Bone marrow (tissue), 2 donors: Measurements from ENCODE around the gene SKIC8.

Experiments
- DNase-seq, 2 donors: peaks; one replicate each; lab custom pipeline; 2025; lab: John Stamatoyannopoulos, UW

The SKIC8 gene

DNA sequence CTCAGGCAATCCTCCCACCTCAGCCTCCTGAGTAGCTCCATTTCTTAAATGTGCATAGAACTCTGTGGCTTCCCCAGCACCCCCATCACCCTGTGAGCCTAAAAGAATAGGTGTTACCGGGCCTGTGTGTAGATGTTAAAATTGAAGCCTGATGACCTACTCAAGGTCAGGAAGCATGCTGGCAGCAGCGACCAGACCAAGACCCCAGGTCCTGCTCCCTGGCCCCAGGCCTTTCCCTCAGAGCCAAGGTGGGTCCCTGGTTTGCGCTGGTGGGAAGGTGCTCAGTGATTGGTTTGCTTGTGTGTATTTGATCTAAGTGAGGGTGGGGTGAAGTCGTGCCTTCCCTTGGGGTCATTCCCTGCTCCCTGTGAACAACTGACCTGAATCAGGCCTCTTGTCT is 22.4 kb upstream of the SKIC8 start:
- DNase-seq, result no peak

DNA sequence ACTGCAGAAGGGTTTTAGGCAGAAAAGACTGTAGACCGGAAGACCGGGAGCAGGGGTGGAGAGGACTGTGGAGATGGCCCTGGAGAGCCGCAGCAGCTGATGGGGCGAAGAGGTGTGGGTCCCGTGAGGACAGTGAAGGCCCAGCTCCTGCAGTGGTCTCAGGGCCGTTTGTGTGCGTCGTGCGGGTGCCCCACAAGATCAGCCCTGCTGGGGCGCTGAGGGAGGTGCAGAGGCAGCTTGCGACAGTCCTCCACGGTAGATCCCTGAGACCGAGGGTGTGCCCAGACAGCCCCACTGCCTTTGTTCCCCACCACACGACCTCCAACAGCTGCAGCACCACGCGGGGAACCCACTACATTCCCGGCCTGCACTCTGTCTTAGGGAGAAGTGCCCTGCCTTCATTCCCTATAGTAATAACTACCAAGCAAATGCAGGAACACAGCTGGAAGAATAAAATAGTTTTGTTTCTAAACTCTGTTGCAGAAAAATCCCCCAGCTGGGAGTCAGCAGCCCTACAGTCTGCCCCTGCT is 21.7 kb upstream of the SKIC8 start:
- no peak for DNase-seq

DNA sequence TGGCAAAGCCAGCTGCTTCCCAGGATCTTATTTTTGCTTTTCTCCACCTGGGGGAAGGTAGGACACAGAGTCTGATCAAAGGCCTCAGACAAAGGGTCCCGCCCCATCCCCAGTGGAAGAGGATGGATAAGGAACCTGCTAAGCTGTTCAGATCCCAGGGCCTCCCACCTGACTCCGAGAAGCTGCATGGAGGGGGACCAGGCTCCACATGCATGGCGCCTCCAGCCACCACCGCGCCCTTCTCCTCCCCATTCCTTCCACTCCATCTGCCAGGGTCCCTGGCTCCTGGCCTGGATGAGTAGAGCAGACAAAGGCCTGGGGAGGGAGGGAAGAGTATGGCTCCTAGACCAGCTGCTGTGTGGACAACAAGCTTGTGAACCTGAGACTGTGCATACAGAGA is 20.8 kb upstream of the SKIC8 start:
- DNase-seq, result no peak

DNA sequence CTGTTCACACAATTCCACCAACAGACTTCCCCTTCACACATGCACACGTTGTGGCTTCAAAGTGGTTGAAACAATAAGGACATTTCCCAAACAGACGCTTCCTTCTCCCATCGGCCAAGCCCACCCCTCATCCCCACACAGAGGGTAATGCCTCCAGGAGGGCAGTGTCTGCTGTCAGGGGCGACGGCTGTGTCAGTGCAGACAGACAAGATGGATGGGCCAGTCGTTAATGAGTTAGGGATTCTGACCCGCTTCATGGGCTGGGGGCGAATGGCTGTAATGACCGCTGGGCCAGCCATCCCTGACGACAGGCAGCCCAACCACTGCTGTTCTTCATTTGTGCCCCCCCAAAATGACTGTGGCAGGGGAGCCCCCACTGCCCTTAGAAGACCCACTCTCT is 20.2 kb upstream of the SKIC8 start:
- DNase-seq, result no peak

DNA sequence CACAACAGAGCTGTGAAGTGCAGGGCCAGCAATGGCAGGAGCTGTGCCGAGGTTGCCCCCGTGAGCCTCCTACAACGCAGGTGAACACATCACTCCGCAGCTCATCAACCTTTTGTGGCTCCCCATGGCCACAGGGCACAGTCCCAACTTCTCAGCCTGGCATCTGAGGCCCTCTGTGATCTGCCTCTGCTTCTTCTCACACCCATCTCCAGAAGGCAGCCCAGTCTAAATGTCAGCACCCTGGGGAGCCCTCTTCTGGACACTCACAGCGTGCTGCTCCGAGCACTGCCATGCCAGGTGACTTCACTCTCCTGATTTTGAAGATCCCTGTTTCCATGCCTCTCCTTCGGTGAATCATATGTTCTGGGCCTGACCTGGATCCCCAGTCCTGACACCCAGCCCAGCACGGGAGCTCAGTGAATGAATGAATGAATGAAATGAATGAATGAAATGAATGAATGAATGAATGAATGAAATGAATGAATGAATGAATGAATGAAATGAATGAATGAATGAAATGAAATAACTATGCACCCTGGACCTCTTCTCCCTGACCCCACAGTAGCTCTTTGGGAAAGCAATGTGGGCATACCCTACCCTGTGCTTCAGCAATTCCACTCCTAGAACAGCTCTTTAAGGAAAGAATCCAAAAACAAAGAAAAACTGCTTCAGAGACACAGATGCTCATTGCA is 17.9 kb upstream of the SKIC8 start:
- no peak for DNase-seq

DNA sequence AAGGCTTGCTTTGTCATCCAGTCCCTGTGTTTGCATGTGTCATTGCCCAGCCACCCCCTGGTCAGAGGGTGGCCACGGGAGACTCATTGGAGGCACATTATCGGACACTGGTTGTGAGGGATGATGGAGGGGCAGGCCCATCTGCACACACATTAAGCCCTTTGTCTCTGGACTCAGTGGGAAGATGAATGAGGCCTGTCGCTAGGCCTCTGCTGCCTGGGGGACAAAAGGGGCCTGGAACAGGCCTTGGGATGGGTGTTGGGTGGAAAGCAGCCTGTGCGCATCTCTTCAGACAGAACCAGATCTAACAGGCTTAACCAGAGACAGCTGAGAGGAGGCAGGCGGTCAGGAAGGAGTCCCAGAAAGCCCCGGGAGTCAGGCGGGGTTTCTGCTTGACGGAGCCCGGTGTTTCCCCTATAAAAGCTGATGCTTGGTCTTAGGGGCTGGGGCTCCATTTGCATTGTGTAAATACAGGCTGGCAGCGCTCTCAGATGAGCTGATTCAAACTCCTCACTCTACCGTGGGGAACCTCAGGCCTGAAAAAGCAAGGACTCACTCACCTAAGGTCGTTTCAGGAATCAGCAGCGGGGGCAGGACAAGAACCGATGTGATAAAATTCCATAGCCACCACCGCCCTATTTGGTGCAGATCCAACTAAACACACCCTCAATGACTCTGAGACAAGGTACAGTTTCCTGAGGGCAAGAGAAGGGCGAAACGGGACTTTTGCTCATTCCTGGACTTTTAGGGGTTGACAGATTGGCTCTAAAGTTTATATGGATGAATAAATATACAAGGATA is 17.1 kb upstream of the SKIC8 start:
- no peak for DNase-seq

DNA sequence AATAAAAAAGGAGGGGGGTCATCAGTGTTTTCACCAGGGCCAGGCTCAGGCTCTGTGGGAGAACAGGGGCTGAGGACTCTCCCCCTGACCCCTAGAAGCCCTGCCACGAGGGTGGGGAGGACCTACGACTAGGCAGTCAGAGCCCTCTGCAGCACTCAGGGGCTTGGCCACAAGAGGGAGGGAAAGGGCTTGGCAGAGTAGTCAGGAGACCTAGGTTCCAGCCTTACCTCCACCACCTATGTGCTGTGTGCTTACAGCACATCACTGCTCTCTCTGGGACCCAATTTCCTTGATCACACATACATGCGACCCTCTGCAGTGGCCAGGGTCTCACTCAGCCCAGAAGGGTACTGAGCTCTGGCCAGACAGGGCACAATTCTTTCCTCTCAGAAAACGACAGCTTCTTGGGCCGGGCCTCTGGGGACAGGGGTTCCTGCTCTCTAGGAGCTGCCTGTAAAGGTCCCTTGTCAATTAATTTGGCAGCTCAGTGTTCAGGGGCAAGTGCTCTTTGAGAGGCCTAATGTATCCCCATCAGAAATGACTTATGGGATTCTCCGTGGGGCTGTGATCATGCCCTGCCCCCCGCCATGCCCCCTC is 16.4 kb upstream of the SKIC8 start:
- no peak for DNase-seq

DNA sequence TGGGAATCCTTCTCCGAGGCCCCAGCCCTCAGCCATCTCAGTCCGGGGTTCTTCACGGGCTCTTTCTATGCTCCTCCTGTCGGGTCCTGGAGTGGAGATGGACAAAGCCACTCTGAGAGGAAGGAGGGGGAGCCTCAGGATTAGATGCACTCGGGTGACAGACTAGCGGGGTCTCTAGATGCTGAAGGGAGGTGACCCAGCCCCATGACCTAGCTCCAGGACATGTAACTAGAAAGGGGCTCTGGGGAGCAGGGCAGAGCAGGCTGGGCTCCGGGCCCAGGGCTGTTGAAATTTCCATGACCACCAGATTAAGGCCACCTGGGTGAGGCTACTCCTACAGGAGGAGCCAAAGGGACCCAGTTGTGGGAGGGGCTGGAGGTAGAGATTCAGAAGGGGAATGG is 14.8 kb upstream of the SKIC8 start:
- no peak for DNase-seq

DNA sequence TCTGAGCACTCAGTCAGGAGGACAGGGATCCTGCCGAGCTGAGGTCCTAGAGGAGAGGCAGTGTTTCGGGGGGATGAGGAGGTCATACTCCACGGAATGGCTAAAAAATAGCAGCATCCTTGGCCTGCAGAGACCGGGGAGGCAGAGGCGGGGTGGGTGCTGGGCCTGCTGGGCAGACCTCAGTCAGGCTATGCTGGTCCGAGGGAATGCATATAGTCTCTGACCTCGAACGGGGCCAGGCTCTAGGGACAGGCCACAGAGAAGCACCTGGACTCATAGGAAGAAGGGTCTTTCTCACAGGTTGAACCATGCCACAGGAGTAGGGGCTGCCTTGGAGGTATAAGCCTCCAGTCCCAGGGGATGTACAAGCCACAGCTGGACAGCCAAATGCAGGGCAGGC is 14.0 kb upstream of the SKIC8 start:
- DNase-seq, result no peak

DNA sequence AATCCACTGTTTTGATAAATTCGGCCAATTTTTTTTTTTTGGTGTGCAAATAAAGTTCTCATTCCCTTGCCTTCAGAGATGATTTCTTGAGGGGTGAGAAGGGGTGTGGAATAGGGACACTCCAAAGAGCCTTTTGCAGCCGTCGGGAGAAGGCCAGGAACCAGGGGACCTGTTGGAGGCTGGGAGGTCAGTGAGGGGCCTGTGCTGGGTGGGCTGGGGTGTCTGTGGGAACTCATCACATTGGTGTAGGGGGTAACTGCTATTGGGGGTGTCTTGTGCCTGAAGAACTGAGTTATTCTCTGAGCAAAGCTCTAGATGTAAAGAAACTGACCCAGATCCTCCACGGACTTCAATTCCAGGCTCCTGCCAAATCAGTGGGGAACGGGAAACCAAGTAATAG is 13.5 kb upstream of the SKIC8 start:
- no peak for DNase-seq

DNA sequence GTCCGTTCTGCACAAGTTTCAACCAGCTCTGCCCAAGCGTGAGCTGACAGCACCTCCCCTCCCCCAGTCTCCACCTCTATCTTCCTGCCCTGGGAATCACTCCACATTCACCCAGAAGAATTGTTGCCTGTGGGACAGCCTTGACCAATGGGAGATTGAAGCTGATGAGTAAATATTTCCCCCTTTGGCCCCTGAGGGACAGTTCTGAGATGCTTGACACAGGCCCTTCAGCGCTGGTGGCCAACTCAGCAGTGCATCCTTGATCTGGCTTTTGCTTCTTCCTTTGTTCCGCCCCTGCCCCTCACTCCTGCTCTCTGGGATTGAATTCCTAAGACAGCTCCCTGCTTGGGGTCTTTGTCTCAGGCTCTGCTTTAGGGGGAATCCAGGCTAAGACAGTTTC is 13.1 kb upstream of the SKIC8 start:
- no peak for DNase-seq

DNA sequence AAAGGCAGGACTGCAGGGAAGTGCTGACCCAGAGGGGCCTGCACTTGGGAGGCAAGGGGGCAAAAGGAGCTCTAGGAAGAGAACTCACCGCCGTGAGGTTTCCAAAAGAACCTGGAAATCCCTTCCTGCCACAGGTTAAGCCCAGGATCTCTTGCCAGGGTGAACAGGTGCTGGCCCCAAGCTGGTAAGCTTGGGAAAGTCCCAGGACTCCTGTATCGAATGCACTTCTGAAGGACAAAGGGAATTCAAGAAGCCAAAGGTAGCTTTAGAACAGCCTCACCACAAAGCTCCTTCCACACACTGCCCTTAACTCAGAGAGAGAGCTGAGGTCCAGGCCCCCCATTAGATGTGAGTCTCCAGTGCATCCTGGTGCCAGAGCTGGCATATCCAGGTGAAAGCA is 11.9 kb upstream of the SKIC8 start:
- DNase-seq, result no peak

DNA sequence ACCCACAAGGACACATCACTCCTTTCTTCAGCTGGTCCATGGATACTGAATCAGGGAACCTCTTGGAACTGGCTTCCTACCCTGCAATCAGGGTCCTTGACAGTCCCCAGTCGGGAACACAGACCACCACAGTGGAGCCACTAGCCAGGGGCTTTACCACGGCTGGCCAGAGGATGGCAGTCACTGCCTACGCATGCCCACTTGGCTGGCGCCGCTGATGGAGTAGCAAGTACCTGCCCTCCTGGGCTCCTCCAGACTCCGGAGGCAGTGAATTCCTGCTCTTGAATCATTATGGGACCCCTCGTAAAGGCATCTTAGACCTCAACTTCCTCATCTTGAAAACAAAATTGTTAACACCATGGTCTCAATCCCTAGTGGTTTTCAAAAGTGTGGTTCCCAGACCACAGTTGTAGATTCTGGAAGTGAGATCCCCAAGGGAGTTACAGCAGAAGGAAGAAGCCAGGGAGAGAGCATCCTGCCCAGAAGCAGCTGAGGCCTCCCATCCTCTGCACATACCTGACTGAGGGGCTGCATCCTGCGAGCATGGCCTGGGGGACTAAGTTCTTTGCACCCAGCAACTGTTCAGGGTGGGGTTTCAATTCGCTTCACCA is 9.1 kb upstream of the SKIC8 start:
- peak; percentile 22 to 51 for DNase-seq

DNA sequence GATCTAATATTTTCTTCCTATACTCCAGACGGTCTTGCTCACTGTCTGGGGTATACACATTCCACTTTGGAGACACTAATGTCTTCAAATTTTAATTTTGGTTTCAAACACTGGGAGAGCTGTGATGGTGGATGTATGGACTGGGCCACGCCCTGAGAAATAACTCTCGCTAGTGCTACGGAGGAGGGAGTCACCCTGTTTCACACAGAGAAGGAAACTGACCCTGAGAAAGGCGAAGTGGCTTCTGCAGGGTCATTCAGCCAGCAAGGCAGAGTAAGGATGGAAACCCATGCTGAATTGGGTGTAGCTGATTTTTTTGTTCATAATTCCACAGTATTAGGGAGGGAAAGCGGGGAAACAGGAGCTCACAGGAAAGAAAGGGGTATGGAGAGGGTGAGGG is 8.6 kb upstream of the SKIC8 start:
- no peak for DNase-seq

DNA sequence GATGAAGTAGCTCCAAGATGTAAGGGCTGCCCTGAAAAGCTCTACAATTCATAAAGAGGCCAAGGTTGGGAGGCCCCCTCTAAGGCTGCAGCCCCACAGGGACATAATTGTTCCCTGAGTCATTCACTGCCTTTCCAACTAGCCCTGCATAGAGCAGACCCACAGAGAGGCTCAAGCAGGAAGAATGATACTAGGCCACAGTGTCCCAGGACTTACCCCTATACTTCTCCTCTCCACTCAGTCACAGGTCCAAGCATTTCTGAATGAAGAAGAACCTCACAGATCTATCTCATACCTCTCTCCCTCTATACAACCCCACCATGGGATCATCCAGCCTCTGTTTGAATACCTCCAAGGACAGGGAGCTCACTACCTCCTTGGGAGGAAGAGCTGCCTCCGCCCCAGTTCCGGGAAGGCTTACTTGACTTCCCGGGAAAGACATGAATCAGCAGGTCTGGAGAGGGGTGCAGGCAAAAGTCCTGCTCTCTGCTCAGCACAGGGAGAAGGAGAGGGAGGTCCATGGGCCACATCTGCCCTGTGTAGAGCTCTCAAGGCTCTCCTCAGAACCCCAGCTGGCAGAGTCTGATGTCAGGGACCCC is 6.9 kb upstream of the SKIC8 start:
- no peak for DNase-seq

DNA sequence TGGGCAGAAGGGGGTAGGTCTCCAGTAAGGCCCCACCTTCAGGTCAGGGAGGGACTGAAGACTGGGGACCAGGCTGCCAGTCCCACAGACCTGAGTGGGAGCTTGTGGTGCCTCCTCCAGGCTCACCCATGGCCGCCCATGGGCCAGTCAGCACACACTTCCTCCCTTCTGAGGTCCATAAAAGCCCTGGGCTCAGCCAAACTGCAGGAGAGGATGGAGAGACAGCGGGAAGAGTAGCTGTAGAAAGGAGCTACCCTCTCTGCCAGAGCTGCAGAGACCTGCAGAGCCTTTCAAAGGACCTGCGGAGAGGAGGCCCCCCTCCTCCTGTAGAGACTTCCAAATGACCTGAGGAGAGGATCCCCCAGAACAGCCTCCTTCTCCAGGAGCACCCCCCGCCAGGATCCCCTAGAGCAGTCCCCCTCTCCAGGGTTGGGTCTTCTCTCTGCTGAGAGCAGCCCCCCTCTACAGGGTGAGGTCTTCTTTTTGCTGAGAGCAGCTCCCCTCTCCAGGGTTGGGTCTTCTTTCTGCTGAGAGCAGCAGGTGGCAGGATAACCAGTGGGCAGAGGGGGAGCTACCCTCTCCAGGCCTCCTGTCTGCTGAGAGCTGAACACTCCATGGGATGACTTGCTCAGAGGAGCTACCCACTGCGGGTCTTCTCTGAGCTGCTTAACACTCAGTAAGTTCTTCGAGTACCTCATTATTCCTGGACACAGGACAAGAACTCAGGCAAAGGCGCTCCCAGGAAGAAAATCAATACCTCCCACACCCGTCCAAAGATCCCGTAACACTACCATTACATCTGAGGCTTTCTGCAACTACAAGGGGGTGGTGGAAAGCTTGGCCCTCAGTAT is 5.0 kb upstream of the SKIC8 start:
- no peak for DNase-seq

DNA sequence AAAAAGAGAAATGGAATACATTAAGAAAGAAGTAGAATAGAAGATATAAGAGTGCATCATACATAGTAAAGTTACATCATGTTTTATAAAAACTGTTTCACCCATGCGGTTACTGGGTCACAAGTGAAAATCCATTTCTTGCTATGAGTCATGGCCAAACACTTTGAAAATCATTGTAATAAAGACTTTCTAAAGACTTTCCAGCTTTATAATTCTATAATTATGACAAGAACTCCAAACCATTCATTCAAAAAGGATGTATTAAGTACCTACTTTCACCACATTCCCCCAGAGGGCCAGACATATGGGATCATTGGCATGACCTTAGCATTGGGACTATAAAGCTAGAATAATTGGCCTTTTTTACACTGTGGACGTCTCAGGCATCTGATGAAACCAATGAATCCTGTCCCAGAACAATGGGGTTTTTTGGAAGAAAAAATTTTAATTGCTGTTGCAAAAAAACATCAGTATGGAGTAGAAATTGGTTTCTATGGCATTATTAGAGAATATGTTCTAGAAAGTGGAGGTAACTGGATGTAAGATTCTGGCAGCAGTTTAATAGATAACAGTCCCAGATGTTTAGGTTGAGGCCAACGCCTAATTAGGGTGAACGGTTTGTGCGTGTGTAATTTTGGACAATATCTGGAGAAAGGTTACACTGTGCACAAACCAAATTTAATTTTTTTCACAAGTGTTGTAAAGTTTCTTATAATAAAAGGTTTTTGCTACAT is 3.3 kb upstream of the SKIC8 start:
- no peak for DNase-seq

DNA sequence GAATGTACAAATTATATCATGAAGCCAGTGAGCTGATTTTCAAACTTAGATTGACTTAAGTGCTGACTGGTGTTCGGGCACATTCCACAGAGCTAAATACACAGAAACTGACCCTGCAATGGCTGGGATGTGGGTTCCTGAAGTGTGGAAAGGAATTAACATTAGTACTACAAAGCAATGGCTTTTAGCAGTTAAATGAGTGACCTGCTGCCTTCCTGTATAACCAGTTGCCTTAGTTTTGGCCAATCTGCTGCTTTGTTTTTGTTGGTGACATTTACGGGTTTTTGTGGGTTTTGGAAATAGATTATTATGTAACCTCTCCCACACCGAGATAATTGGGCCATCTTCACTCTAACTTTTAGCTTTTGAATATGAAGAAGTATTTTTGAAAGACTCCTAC is 2.4 kb upstream of the SKIC8 start:
- DNase-seq, result no peak

DNA sequence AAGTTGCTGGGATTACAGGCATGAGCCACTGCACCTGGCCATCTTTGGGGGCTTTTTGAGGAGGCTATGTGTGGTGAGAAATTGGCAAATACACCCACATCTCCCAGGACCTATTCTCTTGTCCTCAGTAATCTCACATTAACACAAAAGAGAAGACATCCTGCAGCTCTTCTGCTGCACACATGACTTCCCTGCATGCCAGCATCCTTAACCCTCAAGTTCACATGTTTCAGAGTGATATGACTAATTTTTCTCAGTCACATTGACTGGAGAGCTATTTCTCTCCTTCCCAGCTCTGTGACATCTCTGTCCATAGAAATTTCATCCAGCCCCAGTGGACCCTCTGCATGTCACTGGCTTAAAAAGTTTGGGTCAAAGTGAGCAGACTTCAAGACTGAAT is 1.9 kb upstream of the SKIC8 start:
- DNase-seq, result no peak

DNA sequence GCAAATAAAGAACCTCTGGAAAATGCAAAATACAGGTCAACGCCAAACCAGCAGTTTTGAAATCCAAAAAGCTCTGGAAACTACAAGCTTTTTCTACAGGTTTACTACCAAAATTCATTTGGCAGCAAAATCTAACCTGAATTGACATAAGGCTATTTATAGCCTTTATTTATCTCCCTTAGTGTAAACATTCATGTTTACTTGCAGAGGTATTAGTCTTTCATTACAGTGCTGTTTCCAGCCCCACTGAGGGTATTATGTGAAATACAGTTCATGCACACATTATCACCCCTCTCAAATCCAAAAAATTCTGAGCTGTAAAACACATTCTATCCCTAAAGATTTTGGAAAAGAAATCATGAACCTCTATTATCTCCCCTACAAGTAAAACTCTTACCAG is 7.2 kb downstream of the SKIC8 start:
- DNase-seq, result no peak

DNA sequence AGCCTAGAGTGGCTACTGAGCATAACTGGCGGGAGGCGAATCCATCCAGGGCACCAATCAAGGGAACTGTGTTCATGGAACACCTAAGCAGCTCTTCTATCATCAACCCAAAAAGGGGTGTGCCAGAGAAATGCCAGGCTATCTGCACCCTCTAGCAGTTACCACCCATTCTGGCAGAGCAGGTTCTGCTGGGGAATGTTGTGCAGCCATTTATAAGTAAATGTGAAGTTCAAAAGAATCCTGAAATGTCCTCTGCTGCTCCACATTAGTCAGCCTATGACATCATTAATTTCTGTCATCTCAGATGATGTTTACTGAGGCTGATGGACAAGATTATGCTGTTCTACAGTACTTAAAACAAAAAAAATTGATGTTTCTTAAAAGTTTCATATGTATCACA is 7.7 kb downstream of the SKIC8 start:
- DNase-seq, result no peak
